ENCODE results near the gene NKX1-1.
"Not testable (repeated sequence)": the region's sequence is repeated elsewhere in the genome, so short reads cannot be mapped to it uniquely, and the experiment has no call there.

The NKX1-1 gene

GRCh38 chr4:1406394-1406980, at the start of gene NKX1-1:
Gene NKX1-1 (minus strand): TSS chr4:1406442. CDS start chr4:1406442, 0 bp downstream.
- no peak for DNase-seq

GRCh38 chr4:1453731-1454130, 47.5 kb upstream of the NKX1-1 start:
- DNase-seq = no peak

- no peak for DNase-seq
Observed at GRCh38 chr4:1452431-1453051, 46.3 kb upstream of the NKX1-1 start.

GRCh38 chr4:1451752-1452122, 45.5 kb upstream of the NKX1-1 start:
- DNase-seq = no peak

GRCh38 chr4:1451106-1451751, 45.0 kb upstream of the NKX1-1 start:
- DNase-seq = no peak

- DNase-seq = no peak
Observed at GRCh38 chr4:1449833-1450741, 43.8 kb upstream of the NKX1-1 start.

GRCh38 chr4:1449475-1449832, 43.2 kb upstream of the NKX1-1 start:
- DNase-seq = no peak

GRCh38 chr4:1448589-1449420, 42.6 kb upstream of the NKX1-1 start:
- no peak for DNase-seq

GRCh38 chr4:1447676-1448588, 41.7 kb upstream of the NKX1-1 start:
- DNase-seq = no peak

- DNase-seq = no peak
Observed at GRCh38 chr4:1446502-1447386, 40.5 kb upstream of the NKX1-1 start.

GRCh38 chr4:1445716-1446445, 39.6 kb upstream of the NKX1-1 start:
- no peak for DNase-seq

GRCh38 chr4:1443688-1444172, 37.5 kb upstream of the NKX1-1 start:
- DNase-seq = not testable (repeated sequence)

- no peak for DNase-seq
Observed at GRCh38 chr4:1427010-1427409, 20.8 kb upstream of the NKX1-1 start.

- no peak for DNase-seq
Observed at GRCh38 chr4:1421657-1422056, 15.4 kb upstream of the NKX1-1 start.

GRCh38 chr4:1419708-1420107, 13.5 kb upstream of the NKX1-1 start:
- DNase-seq = no peak

GRCh38 chr4:1418494-1419285, 12.4 kb upstream of the NKX1-1 start:
- DNase-seq = no peak

Data from amygdala (tissue), 56 donors.